GM18861 (cell line): Measurements from ENCODE around the gene CALML6.

Source experiments
- ATAC-seq: cut with Tn5 transposase; IDR thresholded peaks from one replicate; pipeline ENCODE4 v1.9.1; 2021; ENCODE audit not compliant: unreplicated experiment

Gene CALML6

GRCh38 chr1:1964811-1965210, 49.8 kb downstream of the CALML6 start:
- no peak for ATAC-seq

GRCh38 chr1:1965546-1965945, 50.5 kb downstream of the CALML6 start:
- no peak for ATAC-seq

DNA sequence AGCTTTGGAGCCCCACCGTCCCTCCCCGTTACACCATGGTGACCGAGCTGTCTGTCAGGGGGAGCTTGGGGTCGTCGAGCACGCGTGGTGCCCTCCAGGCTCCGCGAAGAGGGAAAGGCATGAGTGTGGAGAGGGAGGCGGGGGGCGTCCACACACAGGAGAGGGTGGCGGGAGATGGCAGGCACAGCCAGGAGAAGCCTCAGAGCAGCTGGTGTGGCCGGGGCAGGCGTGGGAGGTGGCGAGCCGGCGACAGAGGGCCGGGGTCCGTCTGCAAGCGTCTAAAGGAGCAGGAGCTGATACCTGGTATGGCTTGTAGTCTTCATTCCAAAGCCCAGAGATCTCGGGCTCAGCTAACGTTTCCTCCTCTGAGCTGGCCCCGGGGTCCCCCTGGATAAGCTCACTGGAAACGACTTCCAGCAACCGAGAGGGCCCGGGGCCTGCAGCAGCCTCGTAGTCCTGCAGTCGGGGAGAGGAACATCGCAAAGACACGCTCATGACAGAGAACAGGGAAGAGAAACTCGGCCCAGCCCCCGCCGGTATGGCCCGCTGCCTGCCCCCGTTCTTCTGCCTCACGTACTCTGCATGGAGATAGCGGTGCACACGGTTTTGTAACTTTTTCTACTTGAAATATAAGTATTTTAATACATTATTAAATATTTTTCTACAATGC, 51.1 kb downstream of the CALML6 start:
- ATAC-seq: no peak
